Measurements from ENCODE around the gene CALY. TPM values are rescaled to one million over a fixed set of nuclear protein-coding genes. Genes with fewer than 3 reads are reported as not detected.
"Not testable (repeated sequence)": the region's sequence is repeated elsewhere in the genome, so short reads cannot be mapped to it uniquely, and the experiment has no call there.

Gene CALY
- total and polyA plus RNA-seq, 4 donors: not detected

DNA sequence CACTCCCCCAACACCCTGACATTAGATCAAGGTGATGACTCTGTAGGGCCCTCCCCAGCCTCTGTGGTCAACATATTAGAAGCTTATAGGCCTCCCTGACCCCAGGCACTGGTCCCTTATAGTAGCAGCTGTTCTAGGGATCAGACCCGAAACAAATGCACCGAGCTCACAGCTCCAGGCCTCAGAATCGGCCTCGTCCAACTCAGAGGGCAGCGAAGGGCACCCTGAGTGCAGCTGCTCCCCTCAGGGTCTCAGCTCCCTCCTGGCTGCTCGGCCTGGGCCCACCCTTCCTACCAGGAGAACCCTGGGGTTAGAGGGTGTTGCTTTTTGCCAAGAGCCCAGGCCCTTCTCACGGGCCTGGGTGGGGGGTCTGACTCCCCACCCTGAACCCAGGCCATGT, 31.5 kb upstream of the CALY start:
- TF ChIP-seq, protein P1, sequence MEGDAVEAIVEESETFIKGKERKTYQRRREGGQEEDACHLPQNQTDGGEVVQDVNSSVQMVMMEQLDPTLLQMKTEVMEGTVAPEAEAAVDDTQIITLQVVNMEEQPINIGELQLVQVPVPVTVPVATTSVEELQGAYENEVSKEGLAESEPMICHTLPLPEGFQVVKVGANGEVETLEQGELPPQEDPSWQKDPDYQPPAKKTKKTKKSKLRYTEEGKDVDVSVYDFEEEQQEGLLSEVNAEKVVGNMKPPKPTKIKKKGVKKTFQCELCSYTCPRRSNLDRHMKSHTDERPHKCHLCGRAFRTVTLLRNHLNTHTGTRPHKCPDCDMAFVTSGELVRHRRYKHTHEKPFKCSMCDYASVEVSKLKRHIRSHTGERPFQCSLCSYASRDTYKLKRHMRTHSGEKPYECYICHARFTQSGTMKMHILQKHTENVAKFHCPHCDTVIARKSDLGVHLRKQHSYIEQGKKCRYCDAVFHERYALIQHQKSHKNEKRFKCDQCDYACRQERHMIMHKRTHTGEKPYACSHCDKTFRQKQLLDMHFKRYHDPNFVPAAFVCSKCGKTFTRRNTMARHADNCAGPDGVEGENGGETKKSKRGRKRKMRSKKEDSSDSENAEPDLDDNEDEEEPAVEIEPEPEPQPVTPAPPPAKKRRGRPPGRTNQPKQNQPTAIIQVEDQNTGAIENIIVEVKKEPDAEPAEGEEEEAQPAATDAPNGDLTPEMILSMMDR (IDR thresholded peaks at IDR 0.05; ENCODE audit: control extremely low read depth, extremely low read depth): no peak
- DNase-seq (no peak), ATAC-seq (ENCODE audit: insufficient read depth, low FRiP score) (no peak)
- no peaks in the 10 kb centered on the region for H3K27me3 ChIP-seq (ENCODE audit: control insufficient read depth in 3 of 3, insufficient read depth in 3 of 3, low read length in 2 of 3)
- H3K27ac ChIP-seq (ENCODE audit: low read depth in 1 of 2, low read length in 1 of 2): no peak overlapping the region
- H3K9ac ChIP-seq (ENCODE audit: insufficient read depth in 1 of 2, low read length in 2 of 2): no peak overlapping the region
- WGBS, 2 donors: 93 to 95% methylated on average over 7 of the region's 7 CpGs
- no peak overlapping the region for H3K4me3 ChIP-seq
- no peaks in the 10 kb centered on the region for H3K9me3 ChIP-seq (ENCODE audit: control insufficient read depth in 4 of 4, insufficient read depth in 3 of 4, low read length in 3 of 4)
- peaks cover 4 to 51% (median 28%) of the 10 kb centered on the region in 4 donors for H3K36me3 ChIP-seq (ENCODE audit: control insufficient read depth in 4 of 4, insufficient read depth in 4 of 4, low read length in 4 of 4)
- peaks cover 0 to 6% (median 0%) of the 10 kb centered on the region in 5 donors for H3K4me1 ChIP-seq (ENCODE audit: control insufficient read depth in 5 of 5, insufficient read depth in 5 of 5, low read length in 5 of 5)

DNA sequence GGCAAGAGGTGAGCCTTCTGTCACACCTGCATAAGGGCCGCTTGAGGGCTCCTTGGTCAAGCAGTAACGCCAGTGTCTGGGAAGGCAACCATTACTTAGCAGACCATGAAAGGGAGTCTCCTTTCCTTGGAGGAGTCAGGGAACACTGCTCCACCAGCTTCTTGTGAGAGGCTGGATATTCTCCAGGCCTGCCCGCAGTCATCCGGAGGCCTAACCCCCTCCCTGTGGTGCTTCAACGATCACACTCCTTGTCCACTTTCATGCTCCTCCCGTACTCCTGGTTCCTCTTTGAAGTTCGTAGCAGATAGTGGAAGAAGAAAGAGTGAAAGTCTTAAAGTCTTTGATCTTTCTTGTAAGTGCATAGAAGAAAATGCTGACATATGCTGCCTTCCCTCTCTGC, 30.8 kb upstream of the CALY start:
- H3K4me1 ChIP-seq (ENCODE audit: control insufficient read depth in 5 of 5, insufficient read depth in 5 of 5, low read length in 5 of 5); DNase-seq; H3K27me3 ChIP-seq (ENCODE audit: control insufficient read depth in 3 of 3, insufficient read depth in 3 of 3, low read length in 2 of 3); H3K27ac ChIP-seq (ENCODE audit: low read depth in 1 of 2, low read length in 1 of 2); H3K9ac ChIP-seq (ENCODE audit: insufficient read depth in 1 of 2, low read length in 2 of 2); H3K4me3 ChIP-seq; H3K9me3 ChIP-seq (ENCODE audit: control insufficient read depth in 4 of 4, insufficient read depth in 3 of 4, low read length in 3 of 4); ATAC-seq (ENCODE audit: insufficient read depth, low FRiP score): not testable (repeated sequence)
- peaks cover 4 to 55% (median 31%) of the 10 kb centered on the region in 4 donors for H3K36me3 ChIP-seq (ENCODE audit: control insufficient read depth in 4 of 4, insufficient read depth in 4 of 4, low read length in 4 of 4)
- 73 to 94% methylated on average over 3 to 4 of the region's 7 CpGs for WGBS, 2 donors

DNA sequence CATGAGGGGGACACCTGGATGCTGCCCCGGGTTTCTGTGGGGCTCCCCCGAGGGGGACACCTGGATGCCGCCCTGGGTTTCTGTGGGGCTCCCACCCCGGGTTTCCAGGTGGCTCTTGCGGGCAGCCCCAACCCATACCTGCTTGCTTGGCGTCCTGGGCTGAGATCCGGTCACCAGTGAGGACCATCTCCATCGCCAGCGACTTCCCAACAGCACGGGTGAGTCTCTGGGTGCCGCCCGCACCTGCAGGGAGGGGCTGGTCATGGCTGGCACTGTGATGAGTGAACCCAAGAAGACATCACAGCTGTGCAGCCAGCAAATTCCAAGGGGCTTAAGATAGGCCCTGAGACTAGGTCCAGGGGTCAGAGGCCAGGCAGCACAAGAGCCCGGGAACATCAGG, 30.1 kb upstream of the CALY start:
- Histone ChIP-seq H3K27ac (ENCODE audit: low read depth in 1 of 2, low read length in 1 of 2) (no peak overlapping the region), H3K4me1 (ENCODE audit: control insufficient read depth in 5 of 5, insufficient read depth in 5 of 5, low read length in 5 of 5) (no peaks in the 10 kb centered on the region), H3K27me3 (ENCODE audit: control insufficient read depth in 3 of 3, insufficient read depth in 3 of 3, low read length in 2 of 3) (no peaks in the 10 kb centered on the region), H3K9ac (ENCODE audit: insufficient read depth in 1 of 2, low read length in 2 of 2) (no peak overlapping the region), H3K36me3 (ENCODE audit: control insufficient read depth in 4 of 4, insufficient read depth in 4 of 4, low read length in 4 of 4) (peaks cover 4 to 61% (median 37%) of the 10 kb centered on the region in 4 donors), H3K4me3 (no peak overlapping the region), H3K9me3 (ENCODE audit: control insufficient read depth in 4 of 4, insufficient read depth in 3 of 4, low read length in 3 of 4) (no peaks in the 10 kb centered on the region)
- whole genome bisulfite sequencing, 2 donors: 96 to 97% methylated on average over 13 of the region's 13 CpGs
- ATAC-seq (ENCODE audit: insufficient read depth, low FRiP score) (no peak), DNase-seq (no peak)
- TF ChIP-seq, protein P1 (IDR thresholded peaks at IDR 0.05; ENCODE audit: control extremely low read depth, extremely low read depth): no peak

DNA sequence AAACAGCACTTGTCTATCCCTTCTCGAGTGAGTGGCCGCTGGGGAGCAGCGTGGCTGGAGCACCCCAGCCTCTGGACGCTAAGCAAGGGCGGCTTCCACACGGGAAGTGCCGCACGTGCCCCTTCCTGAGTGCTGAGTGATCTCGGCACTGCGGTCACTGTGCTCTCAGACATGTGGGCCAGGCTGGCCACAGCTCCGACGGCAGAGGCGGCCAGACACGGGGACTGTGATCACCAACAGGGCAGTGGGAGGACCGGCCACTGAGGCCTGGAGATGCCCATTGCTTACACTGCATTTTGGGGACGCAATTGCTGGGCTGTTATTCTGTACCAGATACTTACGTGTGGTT, 29.4 kb upstream of the CALY start:
- Histone ChIP-seq H3K4me3 (no peak overlapping the region), H3K9ac (ENCODE audit: insufficient read depth in 1 of 2, low read length in 2 of 2) (no peak overlapping the region), H3K27me3 (ENCODE audit: control insufficient read depth in 3 of 3, insufficient read depth in 3 of 3, low read length in 2 of 3) (no peaks in the 10 kb centered on the region), H3K36me3 (ENCODE audit: control insufficient read depth in 4 of 4, insufficient read depth in 4 of 4, low read length in 4 of 4) (peaks cover 4 to 59% (median 36%) of the 10 kb centered on the region in 4 donors), H3K9me3 (ENCODE audit: control insufficient read depth in 4 of 4, insufficient read depth in 3 of 4, low read length in 3 of 4) (peaks cover 0 to 4% (median 0%) of the 10 kb centered on the region in 4 donors), H3K27ac (ENCODE audit: low read depth in 1 of 2, low read length in 1 of 2) (no peak overlapping the region), H3K4me1 (ENCODE audit: control insufficient read depth in 5 of 5, insufficient read depth in 5 of 5, low read length in 5 of 5) (no peaks in the 10 kb centered on the region)
- ATAC-seq (ENCODE audit: insufficient read depth, low FRiP score) (no peak), DNase-seq (no peak)
- TF ChIP-seq, protein P1 (IDR thresholded peaks at IDR 0.05; ENCODE audit: control extremely low read depth, extremely low read depth): no peak
- 85 to 86% methylated on average over 17 of the region's 17 CpGs for WGBS, 2 donors

All from lung (tissue), 12 donors.